Kidney glomerular epithelial cell (primary cell): ENCODE data around the gene TMTC2.
"Not testable (repeated sequence)": the region's sequence is repeated elsewhere in the genome, so short reads cannot be mapped to it uniquely, and the experiment has no call there.

Source experiments
- DNase-seq: peaks from one replicate; lab custom pipeline; 2025; lab: John Stamatoyannopoulos, UW

The TMTC2 gene

DNA sequence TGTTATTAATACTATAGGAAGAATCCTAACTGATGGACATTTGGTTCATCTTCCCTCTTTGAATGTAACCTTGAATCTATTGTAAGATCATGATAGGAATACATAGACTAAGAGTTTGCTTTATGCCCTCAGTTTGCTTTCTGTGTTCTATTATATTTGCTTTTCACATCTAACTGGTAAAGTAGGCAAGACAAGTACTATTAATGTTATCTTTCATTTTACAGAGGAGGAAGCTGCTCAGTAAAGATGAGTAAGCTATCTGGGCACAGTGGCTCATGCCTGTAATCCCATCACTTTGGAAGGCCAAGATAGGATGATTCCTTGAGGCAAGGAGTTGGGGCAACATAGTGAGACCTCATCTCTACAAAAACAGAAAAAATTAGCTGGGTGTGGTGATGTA is 103.0 kb downstream of the TMTC2 start:
- no peak for DNase-seq

DNA sequence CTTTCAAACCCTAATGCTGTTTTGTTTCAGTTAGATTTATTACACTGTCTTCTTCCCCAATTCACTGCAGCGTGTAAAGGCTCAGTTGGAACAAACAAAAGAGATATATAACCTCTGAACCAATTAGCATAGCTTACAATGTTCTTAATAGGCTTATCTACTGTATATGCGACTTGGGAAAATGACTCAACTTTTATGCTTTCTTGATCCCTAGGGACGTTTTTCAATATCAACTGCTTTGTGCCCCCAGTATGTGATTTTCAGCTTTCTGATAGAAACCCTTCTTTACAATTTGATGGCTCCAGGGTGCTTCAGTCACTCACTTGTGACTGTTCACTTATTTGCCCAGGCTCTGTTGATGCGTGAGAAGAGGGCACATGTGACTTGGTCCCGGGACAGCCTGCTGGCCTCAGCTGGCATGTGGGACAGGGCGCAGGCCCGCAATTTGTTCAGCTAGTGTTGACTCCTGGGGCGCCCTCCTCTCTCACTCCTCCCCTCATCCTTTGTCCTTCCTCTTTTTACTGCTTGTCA is 107.1 kb downstream of the TMTC2 start:
- no peak for DNase-seq

GRCh38 chr12:82797480-82797879 is 110.8 kb downstream of the TMTC2 start:
- no peak for DNase-seq

DNA sequence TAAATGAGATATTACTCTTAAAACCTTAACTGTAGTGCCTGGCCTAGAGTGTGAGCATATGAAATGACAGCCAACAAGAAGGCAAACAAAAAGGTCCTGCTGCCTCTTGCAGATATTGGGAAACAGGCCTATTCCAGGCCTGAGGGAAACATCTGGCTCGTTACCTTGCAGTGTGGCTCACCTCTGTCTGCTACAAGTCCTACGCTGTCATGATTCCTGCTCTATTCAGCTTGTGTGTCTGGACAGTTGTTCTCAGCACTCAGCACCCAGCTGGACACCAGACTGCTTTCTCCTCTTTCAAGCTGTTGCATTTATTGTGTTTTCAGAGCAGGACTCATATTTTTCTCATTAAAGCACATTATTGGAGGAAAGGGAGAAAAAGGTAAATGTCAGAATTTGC is 113.5 kb downstream of the TMTC2 start:
- DNase-seq, result no peak

DNA sequence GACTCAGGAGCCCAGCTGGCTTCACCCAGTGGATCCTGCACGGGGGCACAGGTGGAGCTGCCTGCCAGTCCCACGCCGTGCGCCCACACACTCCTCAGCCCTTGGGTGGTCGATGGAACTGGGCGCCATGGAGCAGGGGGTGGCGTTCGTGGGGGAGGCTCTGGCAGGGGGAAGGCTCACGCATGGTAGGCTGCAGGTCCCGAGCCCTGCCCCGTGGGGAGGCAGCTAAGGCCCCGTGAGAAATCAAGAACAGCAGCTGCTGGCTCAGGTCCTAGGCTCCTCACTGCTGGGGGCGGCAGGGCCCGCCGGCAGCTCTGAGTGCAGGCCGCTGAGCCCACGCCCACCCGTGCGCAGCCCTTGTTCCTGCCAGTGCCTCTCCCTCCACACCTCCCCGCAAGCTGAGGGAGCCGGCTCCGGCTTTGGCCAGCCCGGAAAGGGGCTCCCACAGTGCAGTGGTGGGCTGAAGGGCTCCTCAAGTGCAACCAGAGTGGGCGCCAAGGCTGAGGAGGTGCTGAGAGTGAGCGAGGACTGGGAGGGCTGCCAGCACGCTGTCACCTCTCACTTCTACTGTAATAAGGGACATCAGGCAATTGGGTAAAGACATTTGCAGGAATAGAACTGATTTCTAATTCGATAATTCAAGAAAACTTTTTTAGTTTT is 115.4 kb downstream of the TMTC2 start:
- DNase-seq, result no peak

DNA sequence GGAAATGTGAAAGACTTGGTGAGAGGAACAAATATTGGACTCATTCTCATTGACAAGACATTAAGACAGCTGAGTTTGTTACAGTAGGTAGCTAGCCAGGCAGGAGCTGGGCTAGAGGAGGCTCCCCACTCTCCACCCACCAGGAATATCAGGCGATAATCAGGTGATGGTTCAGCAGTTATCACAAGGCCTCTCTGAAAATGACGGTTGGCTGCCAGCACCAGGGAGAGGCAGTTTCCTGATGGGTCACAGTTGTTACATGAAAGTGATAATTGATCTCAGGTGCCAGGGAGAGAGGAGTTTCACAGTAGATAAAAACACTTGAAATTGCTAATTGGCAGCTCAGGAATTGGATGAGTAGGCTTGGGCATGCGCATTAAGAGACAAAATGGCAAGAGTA is 116.5 kb downstream of the TMTC2 start:
- DNase-seq, result no peak

GRCh38 chr12:82804601-82805000 is 117.9 kb downstream of the TMTC2 start:
- DNase-seq, result no peak

DNA sequence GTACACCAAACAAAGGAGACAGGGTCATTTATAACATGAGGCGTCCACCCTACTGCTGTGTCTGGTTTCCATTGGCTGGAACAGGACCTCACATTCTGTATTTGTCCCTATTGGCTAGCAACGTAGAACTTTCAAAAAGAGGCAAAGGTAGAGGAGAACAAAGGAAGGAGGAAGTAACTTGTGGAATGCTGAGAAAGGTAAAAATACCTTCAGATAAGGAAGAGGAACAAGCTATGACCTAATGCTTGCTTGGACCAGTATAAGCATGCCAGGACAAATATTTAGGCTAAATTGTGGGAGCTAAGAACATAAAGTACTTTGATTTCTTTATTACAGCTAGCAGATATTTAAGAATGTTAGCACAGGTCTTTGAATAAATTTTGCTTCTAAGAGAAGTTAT is 118.3 kb downstream of the TMTC2 start:
- not testable (repeated sequence) for DNase-seq

- peak; percentile 17 for DNase-seq
Measured at GRCh38 chr12:82805812-82806497, 119.2 kb downstream of the TMTC2 start.

- DNase-seq, result no peak
Measured at GRCh38 chr12:82807132-82807737, 120.5 kb downstream of the TMTC2 start.

DNA sequence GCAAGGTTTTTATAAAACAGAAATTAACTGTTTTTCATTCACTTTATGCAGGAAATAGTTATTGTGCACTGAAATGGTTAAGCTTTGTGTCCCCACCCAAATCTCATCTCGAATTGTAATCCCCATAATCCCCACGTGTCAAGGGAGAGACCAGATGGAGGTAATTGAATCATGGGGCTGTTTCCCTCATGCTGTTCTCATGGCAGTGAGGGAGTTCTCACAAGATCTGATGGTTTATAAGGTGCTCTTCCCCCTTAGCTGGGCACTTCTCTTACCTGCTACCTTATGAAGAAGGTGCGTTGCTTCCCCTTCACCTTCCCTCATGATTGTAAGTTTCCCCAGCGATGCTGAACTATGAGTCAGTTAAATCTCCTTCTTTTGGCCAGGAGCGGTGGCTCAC is 123.9 kb downstream of the TMTC2 start:
- DNase-seq, result no peak

DNA sequence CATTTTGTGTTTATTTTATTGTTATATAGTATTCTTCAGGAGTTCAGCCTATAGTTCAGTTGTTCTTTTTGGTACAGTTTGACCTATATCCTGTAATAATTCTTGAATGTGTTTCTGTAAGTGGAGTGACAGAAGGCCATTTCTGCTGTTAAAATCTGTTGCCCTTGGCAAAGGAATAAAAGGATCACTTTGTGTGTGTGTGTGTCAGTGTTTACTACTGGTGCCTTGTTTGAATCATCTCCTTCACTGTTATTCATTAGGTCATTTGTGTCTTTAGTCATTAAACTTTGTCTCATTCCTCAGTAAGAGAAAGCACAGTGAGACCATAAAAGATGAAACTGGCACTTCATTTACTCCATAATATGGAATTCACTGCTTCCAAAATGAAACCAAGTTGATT is 130.7 kb downstream of the TMTC2 start:
- DNase-seq, result peak; percentile 63

- DNase-seq, result no peak
Measured at GRCh38 chr12:82818271-82819035, 131.7 kb downstream of the TMTC2 start.

DNA sequence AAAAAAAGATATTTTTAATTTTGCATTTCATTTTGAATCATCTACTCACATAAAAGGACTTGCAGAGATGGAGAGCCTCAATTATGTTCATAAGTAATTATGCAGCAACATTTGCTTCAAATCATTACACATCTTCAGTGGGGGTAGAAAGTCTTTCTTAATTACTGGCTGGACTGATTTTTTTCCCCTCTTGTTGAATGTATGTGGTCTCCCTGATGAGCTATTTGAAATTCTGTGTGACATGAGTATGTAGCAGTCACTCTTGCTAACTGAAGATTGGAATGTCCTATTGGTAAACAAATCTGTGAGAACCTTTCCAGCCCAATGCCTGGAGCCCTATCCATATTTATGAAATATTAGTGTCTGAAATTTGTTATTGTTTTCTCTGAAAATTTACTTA is 139.8 kb downstream of the TMTC2 start:
- DNase-seq, result no peak

- no peak for DNase-seq
Measured at GRCh38 chr12:82832096-82832495, 145.4 kb downstream of the TMTC2 start.

DNA sequence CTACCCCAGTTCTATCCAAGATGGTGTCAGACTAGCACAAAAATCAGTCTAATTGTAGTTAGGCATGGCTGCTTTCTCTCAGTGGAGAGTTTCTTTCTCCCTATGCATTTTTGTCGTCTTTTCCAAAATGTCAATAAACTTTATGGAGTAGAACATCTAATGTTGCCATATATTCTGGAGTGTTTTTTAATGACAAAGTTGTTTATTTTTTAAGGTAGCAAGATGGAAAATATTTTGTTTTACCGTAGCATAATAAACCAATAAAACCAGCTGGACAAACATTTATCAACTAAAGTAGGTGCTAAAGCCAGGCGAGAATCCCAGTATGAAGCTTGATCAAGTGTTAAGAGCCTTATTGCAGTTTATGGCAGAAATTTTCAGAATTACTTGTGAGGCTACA is 146.3 kb downstream of the TMTC2 start:
- no peak for DNase-seq

DNA sequence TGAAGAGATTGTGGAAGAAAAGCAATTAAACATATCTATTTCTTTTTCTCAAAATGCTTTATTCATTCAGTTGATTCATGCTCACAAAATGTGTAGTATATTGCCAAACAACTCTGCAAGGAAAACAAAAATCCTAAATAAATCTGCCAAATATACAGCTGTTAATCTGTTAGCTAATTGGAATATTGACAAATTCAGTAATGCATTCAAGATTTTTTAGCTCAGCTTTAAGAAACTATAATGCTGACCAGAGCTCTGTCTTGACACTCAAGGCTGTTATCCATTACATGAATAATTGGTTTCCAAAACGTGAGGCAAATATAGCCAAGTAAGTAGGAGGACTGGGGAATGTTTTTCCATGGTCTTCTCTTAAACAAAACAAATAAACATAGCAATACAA is 146.8 kb downstream of the TMTC2 start:
- DNase-seq, result no peak

GRCh38 chr12:82835217-82835616 is 148.5 kb downstream of the TMTC2 start:
- DNase-seq, result no peak

DNA sequence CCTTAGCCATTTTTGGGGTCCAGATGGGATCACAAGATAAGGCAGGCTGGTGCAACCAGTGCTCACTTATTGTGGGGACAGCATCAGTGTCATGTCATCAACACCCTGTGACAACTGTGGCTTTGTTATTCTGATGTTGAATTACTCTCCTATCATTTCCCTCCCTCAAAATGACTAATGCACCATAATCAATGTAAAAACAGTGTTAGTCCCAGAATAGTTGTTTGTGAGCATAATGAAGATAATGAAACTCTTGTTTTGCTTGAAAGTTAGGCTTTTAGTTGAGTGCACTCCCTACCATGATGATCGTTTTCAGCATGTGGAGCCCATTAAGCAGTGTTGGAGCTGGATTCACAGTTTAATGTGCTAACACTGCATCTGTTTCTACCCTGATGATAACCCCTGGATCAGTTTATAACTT is 151.4 kb downstream of the TMTC2 start:
- DNase-seq, result no peak

GRCh38 chr12:82838827-82839226 is 152.1 kb downstream of the TMTC2 start:
- DNase-seq, result no peak

GRCh38 chr12:82839796-82840195 is 153.1 kb downstream of the TMTC2 start:
- DNase-seq, result no peak

GRCh38 chr12:82841487-82841904 is 154.8 kb downstream of the TMTC2 start:
- no peak for DNase-seq
